Measurements from ENCODE around the gene UFM1. TPM values are rescaled to one million over a fixed set of nuclear protein-coding genes. Genes with fewer than 3 reads are reported as not detected.
"Not testable (repeated sequence)": the region's sequence is repeated elsewhere in the genome, so short reads cannot be mapped to it uniquely, and the experiment has no call there.

The UFM1 gene
- total RNA-seq, 2 experiments from 2014 or later: 68.7 to 70.3 TPM

- no peaks in the 10 kb centered on the region for H3K9me3 Mint-ChIP-seq
- H3K4me1 ChIP-seq (ENCODE audit: insufficient read depth, low read length): no peaks in the 10 kb centered on the region
- peaks cover 8% of the 10 kb centered on the region for H3K27me3 Mint-ChIP-seq
- H3K36me3 ChIP-seq (ENCODE audit: insufficient read depth, low read length): peaks cover 10% of the 10 kb centered on the region
- H3K4me3 Mint-ChIP-seq: no peak overlapping the region
- POLR2A ChIA-PET: no interaction called here
- DNase-seq (no peak), ATAC-seq (ENCODE audit: poor library complexity) (no peak)
- no peak for TF ChIP-seq CTCF (IDR thresholded peaks at IDR 0.05)
- no peaks in the 10 kb centered on the region for H3K27me3 ChIP-seq (ENCODE audit: control insufficient read depth in 1 of 2, insufficient read depth in 2 of 2, low read length in 2 of 2)
- no peaks in the 10 kb centered on the region for H3K4me1 Mint-ChIP-seq (ENCODE audit: low read depth)
- no peaks in the 10 kb centered on the region for H3K9me3 ChIP-seq (ENCODE audit: control insufficient read depth in 1 of 2, insufficient read depth in 1 of 2, low read length in 2 of 2)
- CTCF ChIA-PET: no interaction called here
- no peak overlapping the region for H3K27ac Mint-ChIP-seq
- H3K4me3 ChIP-seq (ENCODE audit: low read length): no peak overlapping the region
- peaks cover 25% of the 10 kb centered on the region for H3K36me3 Mint-ChIP-seq (ENCODE audit: low read depth)
- intact Hi-C loops (cut with DNase I, micrococcal nuclease): loop anchor here in 1 of 2 experiments (5.0 kb wide), 1 partner anchor 35 kb away; no protein-coding TSS in a partner anchor
- no peak overlapping the region for H3K27ac ChIP-seq (ENCODE audit: low read depth in 1 of 2, low read length in 2 of 2)
These were observed 17.4 kb downstream of the UFM1 start for GRCh38 chr13:38366954-38367645.

GRCh38 chr13:38369058-38369457, 19.4 kb downstream of the UFM1 start:
- CTCF ChIA-PET: no interaction called here
- no peaks in the 10 kb centered on the region for H3K9me3 Mint-ChIP-seq
- Histone ChIP-seq H3K9me3 (ENCODE audit: control insufficient read depth in 1 of 2, insufficient read depth in 1 of 2, low read length in 2 of 2) (no peaks in the 10 kb centered on the region), H3K27me3 (ENCODE audit: control insufficient read depth in 1 of 2, insufficient read depth in 2 of 2, low read length in 2 of 2) (peaks cover 0 to 5% of the 10 kb centered on the region in 2 experiments), H3K4me3 (ENCODE audit: low read length) (no peak overlapping the region), H3K36me3 (ENCODE audit: insufficient read depth, low read length) (no peaks in the 10 kb centered on the region), H3K4me1 (ENCODE audit: insufficient read depth, low read length) (no peaks in the 10 kb centered on the region), H3K27ac (ENCODE audit: low read depth in 1 of 2, low read length in 2 of 2) (no peak overlapping the region)
- H3K27me3 Mint-ChIP-seq: peaks cover 22% of the 10 kb centered on the region
- intact Hi-C loops (cut with DNase I, micrococcal nuclease): loop anchor here in 1 of 2 experiments (5.0 kb wide), 1 partner anchor 37 kb away; no protein-coding TSS in a partner anchor
- H3K27ac Mint-ChIP-seq: no peak overlapping the region
- POLR2A ChIA-PET: no interaction called here
- no peak for DNase-seq
- H3K4me1 Mint-ChIP-seq (ENCODE audit: low read depth): no peaks in the 10 kb centered on the region
- no peak for ATAC-seq (ENCODE audit: poor library complexity)
- no peak overlapping the region for H3K4me3 Mint-ChIP-seq
- TF ChIP-seq CTCF (IDR thresholded peaks at IDR 0.05): no peak
- peaks cover 6% of the 10 kb centered on the region for H3K36me3 Mint-ChIP-seq (ENCODE audit: low read depth)

- H3K27ac Mint-ChIP-seq, CTCF ChIA-PET: not testable (repeated sequence)
These were observed 20.4 kb downstream of the UFM1 start for GRCh38 chr13:38370096-38370495.

More at GRCh38 chr13:38370096-38370495, 20.4 kb downstream of the UFM1 start:
- H3K4me3 ChIP-seq (ENCODE audit: low read length); DNase-seq; intact Hi-C loops (cut with DNase I, micrococcal nuclease); H3K4me1 ChIP-seq (ENCODE audit: insufficient read depth, low read length); H3K9me3 ChIP-seq (ENCODE audit: control insufficient read depth in 1 of 2, insufficient read depth in 1 of 2, low read length in 2 of 2); H3K9me3 Mint-ChIP-seq; H3K27ac ChIP-seq (ENCODE audit: low read depth in 1 of 2, low read length in 2 of 2); H3K36me3 ChIP-seq (ENCODE audit: insufficient read depth, low read length); ATAC-seq (ENCODE audit: poor library complexity); H3K36me3 Mint-ChIP-seq (ENCODE audit: low read depth); H3K4me1 Mint-ChIP-seq (ENCODE audit: low read depth); POLR2A ChIA-PET; H3K4me3 Mint-ChIP-seq; H3K27me3 ChIP-seq (ENCODE audit: control insufficient read depth in 1 of 2, insufficient read depth in 2 of 2, low read length in 2 of 2): not testable (repeated sequence)
- H3K27me3 Mint-ChIP-seq: peaks cover 24% of the 10 kb centered on the region

Measured in CD4-positive, alpha-beta T cell (primary cell).